Measurements from ENCODE around the gene GJC2.

DNA sequence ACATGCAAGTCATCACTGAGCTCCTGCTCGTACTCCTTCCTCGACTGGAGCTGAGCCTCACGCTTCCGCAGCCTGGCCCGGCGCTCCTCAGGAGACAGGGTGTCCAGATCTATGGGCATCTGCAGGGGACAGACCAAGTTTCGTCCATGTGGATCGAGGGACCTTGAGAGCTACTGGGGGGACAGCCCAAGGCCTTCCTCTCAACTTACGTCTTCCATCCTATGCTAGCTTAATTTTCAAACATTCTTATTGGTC is 43.0 kb upstream of the GJC2 start:
- TF ChIP-seq EZH2 (IDR thresholded peaks at IDR 0.05; ENCODE audit: insufficient read depth, low read length) (no peak), CTCF (IDR thresholded peaks at IDR 0.05; ENCODE audit: insufficient read depth, low read depth, low read length) (no peak)
